B cell (primary cell): Measurements from ENCODE around the gene MAP2K7. TPM values are rescaled to one million over a fixed set of nuclear protein-coding genes. Genes with fewer than 3 reads are reported as not detected.

Experiments
- ATAC-seq: fragments of 200-7000 bp; cut with Tn5 transposase; one replicate; pipeline ENCODE4 v1.10.0; 2021; ENCODE audit warnings: low read depth, mild to moderate bottlenecking, moderate number of reproducible peaks, moderate library complexity
- CTCF ChIA-PET: fragments of 350-600 bp; sonication (Branson Sonifier 250); formaldehyde crosslinking; loops from one replicate; lab custom pipeline; 2021; ENCODE audit warnings: antibody characterized with exemption, inconsistent platforms; lab: Charles Lee
- POLR2A ChIA-PET: fragments of 350-600 bp; sonication (Branson Sonifier 250); formaldehyde crosslinking; loops from one replicate; lab custom pipeline; 2021; ENCODE audit warnings: antibody characterized with exemption; lab: Charles Lee
- DNase-seq: peaks from one replicate; pipeline ENCODE4 v3.0.0; 2013
- H2AFZ ChIP-seq: 2 replicates; pipeline ENCODE4 v1.6.1; 2012; ENCODE audit warnings: mild to moderate bottlenecking, low read depth, low read length; ENCODE audit not compliant: insufficient read depth, poor library complexity, severe bottlenecking
- H3K27ac ChIP-seq, 2 donors: 1 replicate in 1 of 2; 2 replicates in 1 of 2; pipeline ENCODE4 v1.5.1; 2012 to 2013; ENCODE audit warnings: low read length in 2 of 2, mild to moderate bottlenecking in 2 of 2, moderate library complexity in 1 of 2
- H3K27me3 ChIP-seq, 4 experiments: fragments of 200-600 bp in 1 of 4; sonication (generic) in 1 of 4; replicated peaks in 1 of 4; 1 replicate in 2 of 4; 2 replicates in 2 of 4; pipeline versions ENCODE4 v1.6.1 to v1.7.0; 2013 to 2016; ENCODE audit warnings: low read length in 3 of 4, mild to moderate bottlenecking in 2 of 4, mixed read lengths in 1 of 4, moderate library complexity in 1 of 4; ENCODE audit not compliant: insufficient read depth in 4 of 4, control insufficient read depth in 3 of 4; ENCODE audit errors: control extremely low read depth in 1 of 4
- H3K36me3 ChIP-seq, 2 experiments: replicated peaks in 1 of 2; 1 replicate in 1 of 2; 2 replicates in 1 of 2; pipeline versions ENCODE4 v1.6.1 to v1.7.1; 2013; ENCODE audit warnings: low read length in 1 of 2; ENCODE audit not compliant: insufficient read depth in 2 of 2, control insufficient read depth in 1 of 2; ENCODE audit errors: control extremely low read depth in 1 of 2, extremely low read depth in 1 of 2
- H3K4me1 ChIP-seq, 2 donors: fragments of 200-600 bp in 1 of 2; sonication (generic) in 1 of 2; 1 replicate in 1 of 2; 2 replicates in 1 of 2; pipeline versions ENCODE4 v1.5.1 to v1.6.1; 2013 to 2017; ENCODE audit warnings: low read length in 2 of 2; ENCODE audit not compliant: control insufficient read depth in 2 of 2, insufficient read depth in 2 of 2
- H3K4me2 ChIP-seq: replicated peaks from 2 replicates; pipeline ENCODE3; 2012; ENCODE audit warnings: mild to moderate bottlenecking, low read depth, low read length; ENCODE audit not compliant: poor library complexity, severe bottlenecking
- H3K4me3 ChIP-seq, 5 experiments: fragments of 200-600 bp in 1 of 5; sonication (generic) in 1 of 5; 1 replicate in 3 of 5; 2 replicates in 2 of 5; pipeline versions ENCODE4 v1.5.1 to v1.7.0; 2011 to 2016; ENCODE audit warnings: low read length in 4 of 5, mild to moderate bottlenecking in 4 of 5, low read depth in 2 of 5, control low read depth in 1 of 5, moderate library complexity in 1 of 5; ENCODE audit not compliant: insufficient read depth in 1 of 5; ENCODE audit errors: control extremely low read depth in 1 of 5, extremely low read depth in 1 of 5
- H3K79me2 ChIP-seq: fragments of 200-600 bp; sonication (generic); one replicate; pipeline ENCODE4 v1.6.0; 2016; ENCODE audit warnings: low read length; ENCODE audit not compliant: control insufficient read depth, insufficient read depth
- H3K9ac ChIP-seq: fragments of 200-600 bp; sonication (generic); 2 replicates; pipeline ENCODE4 v1.6.1; 2017; ENCODE audit warnings: mild to moderate bottlenecking, low read length, moderate library complexity
- H3K9me3 ChIP-seq, 3 donors: one replicate each; pipeline versions ENCODE4 v1.6.1 to v1.7.1; 2013; ENCODE audit warnings: low read length in 2 of 3; ENCODE audit not compliant: control insufficient read depth in 2 of 3, insufficient read depth in 1 of 3; ENCODE audit errors: control extremely low read depth in 1 of 3
- H4K20me1 ChIP-seq: 2 replicates; pipeline ENCODE4 v1.6.0; 2012; ENCODE audit warnings: mild to moderate bottlenecking, low read length; ENCODE audit not compliant: insufficient read depth, control insufficient read depth, poor library complexity, severe bottlenecking
- H3K27ac Mint-ChIP-seq: one replicate; pipeline ENCODE4 v1.8.0; 2021; ENCODE audit warnings: mixed read lengths
- H3K27me3 Mint-ChIP-seq: one replicate; pipeline ENCODE4 v1.8.0; 2021; ENCODE audit warnings: mixed read lengths
- H3K4me1 Mint-ChIP-seq: one replicate; pipeline ENCODE4 v1.8.0; 2021; ENCODE audit warnings: mixed read lengths
- H3K4me3 Mint-ChIP-seq: one replicate; pipeline ENCODE4 v1.8.0; 2021; ENCODE audit warnings: mixed read lengths
- H3K9me3 Mint-ChIP-seq: one replicate; pipeline ENCODE4 v1.8.0; 2022; ENCODE audit warnings: mixed read lengths; ENCODE audit not compliant: insufficient read depth
- CTCF ChIP-seq: fragments of 200-600 bp; IDR thresholded peaks from one replicate; pipeline ENCODE4 v1.8.0; 2022; ENCODE audit warnings: antibody characterized with exemption, mild to moderate bottlenecking
- EZH2 ChIP-seq: IDR thresholded peaks from 2 replicates; pipeline ENCODE4 v1.6.1; 2012; ENCODE audit warnings: borderline replicate concordance, low read depth, mild to moderate bottlenecking, moderate library complexity, low read length; ENCODE audit not compliant: insufficient read depth, poor library complexity, severe bottlenecking
- WGBS: methylation state at CpG from one replicate; pipeline ENCODE4 v1.1.5; 2013; ENCODE audit warnings: missing lambda C conversion rate; ENCODE audit not compliant: insufficient coverage; 5-methylcytosine and 5-hydroxymethylcytosine counted together
- intact Hi-C: fragments of 100-400 bp; cut with micrococcal nuclease; formaldehyde crosslinking; loops from one replicate; pipeline ENCODE4 v1.10.0; 2022
- polyA plus RNA-seq: library from polyadenylated mRNA; depleted of rRNA; stranded (reverse); fragments of >200 nt; gene quantifications from 2 replicates; pipeline ENCODE4 v1.2.3, GENCODE V29; 2012
- total RNA-seq, 2 donors: library from RNA; stranded (reverse); fragments of 120-200 nt in 1 of 2; gene quantifications; 1 replicate in 1 of 2; 2 replicates in 1 of 2; pipeline versions ENCODE4 v1.2.3 to v1.2.4, GENCODE V29; 2013 to 2022

MAP2K7 gene
- total and polyA plus RNA-seq, 2 donors (not counting 1 experiment from before 2014, with no cell fraction given) = 56.0 to 71.9 TPM

GRCh38 chr19:7883796-7884570, 19.7 kb upstream of the MAP2K7 start:
- no peak overlapping the region for H3K4me3 ChIP-seq
- Mint-ChIP-seq H3K4me1 (no peaks in the 10 kb centered on the region), H3K27me3 (peaks cover 9% of the 10 kb centered on the region), H3K27ac (no peak overlapping the region), H3K9me3 (no peaks in the 10 kb centered on the region), H3K4me3 (no peak overlapping the region)
- H2AFZ ChIP-seq = no peak overlapping the region
- no peak for TF ChIP-seq EZH2
- TF ChIP-seq CTCF = no peak
- ATAC-seq (no peak), DNase-seq (no peak)
- ChIA-PET CTCF (interaction anchor here (0.7 kb wide), 2 partner anchors 228 to 471 kb away, joined by 3 to 4 read pairs; no protein-coding TSS in a partner anchor), POLR2A (no interaction called here)
- H3K36me3 ChIP-seq = no peaks in the 10 kb centered on the region
- H3K79me2 ChIP-seq = no peaks in the 10 kb centered on the region
- no peaks in the 10 kb centered on the region for H4K20me1 ChIP-seq
- H3K9me3 ChIP-seq = peaks cover 0 to 5% (median 0%) of the 10 kb centered on the region in 3 donors
- H3K27me3 ChIP-seq = peaks cover 0 to 22% (median 5%) of the 10 kb centered on the region in 4 experiments
- no peak overlapping the region for H3K4me2 ChIP-seq
- peaks cover 0 to 4% of the 10 kb centered on the region in 2 donors for H3K4me1 ChIP-seq
- H3K9ac ChIP-seq = no peak overlapping the region
- intact Hi-C loops = no loop called here
- no peak overlapping the region for H3K27ac ChIP-seq
- no CpG with 5 or more reads among the region's 2 CpGs for WGBS

- H3K27me3 Mint-ChIP-seq = peaks cover 11% of the 10 kb centered on the region
- intact Hi-C loops = no loop called here
- Histone ChIP-seq H3K9me3 (peaks cover 0 to 5% (median 0%) of the 10 kb centered on the region in 3 donors), H3K9ac (no peak overlapping the region), H3K4me2 (no peak overlapping the region), H3K4me1 (peaks cover 0 to 4% of the 10 kb centered on the region in 2 donors), H3K79me2 (no peaks in the 10 kb centered on the region), H3K36me3 (no peaks in the 10 kb centered on the region), H3K4me3 (no peak overlapping the region), H3K27ac (no peak overlapping the region), H3K27me3 (peaks cover 0 to 23% (median 5%) of the 10 kb centered on the region in 4 experiments), H4K20me1 (no peaks in the 10 kb centered on the region), H2AFZ (no peak overlapping the region)
- TF ChIP-seq EZH2 = no peak
- TF ChIP-seq CTCF = no peak
- no peaks in the 10 kb centered on the region for H3K4me1 Mint-ChIP-seq
- no peak overlapping the region for H3K4me3 Mint-ChIP-seq
- H3K9me3 Mint-ChIP-seq = no peaks in the 10 kb centered on the region
- WGBS = 93% methylated on average over 3 of the region's 8 CpGs
- DNase-seq = no peak
- ChIA-PET CTCF (no interaction called here), POLR2A (interaction anchor here (0.6 kb wide), 1 partner anchor 35 kb away, joined by 10 read pairs; the partner anchor contains the start of gene SNAPC2)
- no peak overlapping the region for H3K27ac Mint-ChIP-seq
- no peak for ATAC-seq
These were observed 17.9 kb upstream of the MAP2K7 start for GRCh38 chr19:7885818-7886217.
